Body of pancreas (tissue), 4 donors: Measurements from ENCODE around the gene NUP205. TPM values are rescaled to one million over a fixed set of nuclear protein-coding genes. Genes with fewer than 3 reads are reported as not detected.

Source experiments
- ATAC-seq: fragments of 150-250 bp; one replicate; pipeline ENCODE4 v1.9.1; 2016
- DNase-seq, 4 donors: peaks; one replicate each; pipeline ENCODE4 v3.0.0-alpha.2; 2019
- H3K27ac ChIP-seq, 4 donors: fragments of 200-600 bp; sonication (generic); 1 replicate in 3 of 4; 2 replicates in 1 of 4; pipeline versions ENCODE4 v1.5.1 to v1.6.1; 2016 to 2019; ENCODE audit warnings: mild to moderate bottlenecking in 1 of 4, mixed read lengths in 1 of 4, moderate library complexity in 1 of 4
- H3K27me3 ChIP-seq, 2 donors: fragments of 200-600 bp; sonication (generic); one replicate each; pipeline ENCODE4 v1.6.0; 2016; ENCODE audit warnings: mild to moderate bottlenecking in 1 of 2
- H3K36me3 ChIP-seq, 2 donors: fragments of 200-600 bp; sonication (generic); replicated peaks in 1 of 2; 2 replicates each; pipeline ENCODE4 v1.5.1; 2016; ENCODE audit warnings: low read depth in 2 of 2; ENCODE audit not compliant: insufficient read depth in 1 of 2
- H3K4me1 ChIP-seq: fragments of 200-600 bp; sonication (generic); one replicate; pipeline ENCODE4 v1.6.0; 2016
- H3K4me3 ChIP-seq, 2 donors: fragments of 200-600 bp; sonication (generic); 1 replicate in 1 of 2; 2 replicates in 1 of 2; pipeline ENCODE4 v1.5.1; 2016 to 2019
- H3K9me3 ChIP-seq, 3 donors: fragments of 200-600 bp; sonication (generic); 1 replicate in 2 of 3; 2 replicates in 1 of 3; pipeline ENCODE4 v1.5.1; 2016
- CTCF ChIP-seq, 7 experiments: fragments of 450-650 bp in 4 of 7; fragments of 200-600 bp in 3 of 7; sonication (generic) in 3 of 7; IDR thresholded peaks; one replicate each; pipeline ENCODE4 v1.5.1; 2016 to 2019; ENCODE audit warnings: antibody characterized with exemption in 7 of 7
- POLR2A ChIP-seq, 3 donors: fragments of 450-650 bp; IDR thresholded peaks; one replicate each; pipeline ENCODE4 v1.6.1; 2016; ENCODE audit warnings: antibody characterized with exemption in 3 of 3, mild to moderate bottlenecking in 2 of 3
- WGBS, 2 donors: methylation state at CpG; one replicate each; pipeline ENCODE4 v1.1.5; 2017; 5-methylcytosine and 5-hydroxymethylcytosine counted together
- intact Hi-C: fragments of 100-400 bp; cut with DNase I; formaldehyde crosslinking; loops from one replicate; pipeline ENCODE4 v1.15.1; 2023
- total RNA-seq, 2 donors: library from RNA; depleted of rRNA; stranded (reverse); fragments of >200 nt; gene quantifications; one replicate each; pipeline ENCODE4 v1.1.0, GENCODE V29; 2016

The NUP205 gene
- total RNA-seq, 2 donors from 2014 or later = 13.7 to 24.4 TPM

GRCh38 chr7:135600226-135600625 is 42.5 kb downstream of the NUP205 start:
- H3K9me3 ChIP-seq = no peaks in the 10 kb centered on the region
- peaks cover 0 to 4% of the 10 kb centered on the region in 2 donors for H3K36me3 ChIP-seq
- intact Hi-C loops = no loop called here
- H3K27ac ChIP-seq = no peak overlapping the region
- TF ChIP-seq POLR2A (IDR thresholded peaks at IDR 0.05) (no peak), CTCF (IDR thresholded peaks at IDR 0.05) (no peak)
- DNase-seq = no peak
- no peak overlapping the region for H3K4me3 ChIP-seq
- H3K4me1 ChIP-seq = no peaks in the 10 kb centered on the region
- no peak for ATAC-seq
- H3K27me3 ChIP-seq = no peaks in the 10 kb centered on the region
- 96 to 98% methylated on average over 2 of the region's 2 CpGs for WGBS, 2 donors

GRCh38 chr7:135601182-135601581 is 43.5 kb downstream of the NUP205 start:
- no peaks in the 10 kb centered on the region for H3K27me3 ChIP-seq
- no peak for ATAC-seq

GRCh38 chr7:135602304-135602703 is 44.6 kb downstream of the NUP205 start:
- 77 to 85% methylated on average over 1 of the region's 1 CpG for WGBS, 2 donors
- H3K27me3 ChIP-seq = no peaks in the 10 kb centered on the region
- H3K4me1 ChIP-seq = no peaks in the 10 kb centered on the region
- no peaks in the 10 kb centered on the region for H3K9me3 ChIP-seq
- no peak for TF ChIP-seq CTCF (IDR thresholded peaks at IDR 0.05)
- no peak for TF ChIP-seq POLR2A (IDR thresholded peaks at IDR 0.05)
- intact Hi-C loops = no loop called here
- ATAC-seq (no peak), DNase-seq (no peak)
- peaks cover 0 to 8% of the 10 kb centered on the region in 2 donors for H3K36me3 ChIP-seq
- H3K4me3 ChIP-seq = no peak overlapping the region
- H3K27ac ChIP-seq = no peak overlapping the region

More at GRCh38 chr7:135601182-135601581, 43.5 kb downstream of the NUP205 start:
- no peaks in the 10 kb centered on the region for H3K9me3 ChIP-seq
- H3K4me1 ChIP-seq = no peaks in the 10 kb centered on the region
- no peak for DNase-seq
- no peak overlapping the region for H3K27ac ChIP-seq
- H3K36me3 ChIP-seq = peaks cover 0 to 2% of the 10 kb centered on the region in 2 donors
- intact Hi-C loops = no loop called here
- TF ChIP-seq POLR2A (IDR thresholded peaks at IDR 0.05) (no peak), CTCF (IDR thresholded peaks at IDR 0.05) (no peak)
- H3K4me3 ChIP-seq = no peak overlapping the region

- H3K9me3 ChIP-seq = no peaks in the 10 kb centered on the region
- ATAC-seq (no peak), DNase-seq (no peak)
- WGBS, 2 donors = 92 to 93% methylated on average over 1 of the region's 1 CpG
- no peaks in the 10 kb centered on the region for H3K4me1 ChIP-seq
- no peak for TF ChIP-seq POLR2A (IDR thresholded peaks at IDR 0.05)
- no peak for TF ChIP-seq CTCF (IDR thresholded peaks at IDR 0.05)
- no peaks in the 10 kb centered on the region for H3K27me3 ChIP-seq
- intact Hi-C loops = no loop called here
- H3K36me3 ChIP-seq = peaks cover 0 to 8% of the 10 kb centered on the region in 2 donors
- no peak overlapping the region for H3K27ac ChIP-seq
- no peak overlapping the region for H3K4me3 ChIP-seq
Measured at GRCh38 chr7:135616136-135616535, 58.4 kb downstream of the NUP205 start.

- ATAC-seq = no peak
- intact Hi-C loops = no loop called here
- H3K36me3 ChIP-seq = peaks cover 0 to 8% of the 10 kb centered on the region in 2 donors
- H3K27ac ChIP-seq = no peak overlapping the region
- no peaks in the 10 kb centered on the region for H3K4me1 ChIP-seq
- TF ChIP-seq CTCF (IDR thresholded peaks at IDR 0.05) (no peak), POLR2A (IDR thresholded peaks at IDR 0.05) (no peak)
- no peaks in the 10 kb centered on the region for H3K9me3 ChIP-seq
- 59% methylated on average over 2 of the region's 2 CpGs for WGBS, 2 donors
- H3K4me3 ChIP-seq = no peak overlapping the region
- DNase-seq = no peak
- H3K27me3 ChIP-seq = no peaks in the 10 kb centered on the region
Measured at GRCh38 chr7:135617781-135618180, 60.1 kb downstream of the NUP205 start.
